Measurements from ENCODE around the gene POLQ.
"Not testable (repeated sequence)": the region's sequence is repeated elsewhere in the genome, so short reads cannot be mapped to it uniquely, and the experiment has no call there.

The POLQ gene

DNA sequence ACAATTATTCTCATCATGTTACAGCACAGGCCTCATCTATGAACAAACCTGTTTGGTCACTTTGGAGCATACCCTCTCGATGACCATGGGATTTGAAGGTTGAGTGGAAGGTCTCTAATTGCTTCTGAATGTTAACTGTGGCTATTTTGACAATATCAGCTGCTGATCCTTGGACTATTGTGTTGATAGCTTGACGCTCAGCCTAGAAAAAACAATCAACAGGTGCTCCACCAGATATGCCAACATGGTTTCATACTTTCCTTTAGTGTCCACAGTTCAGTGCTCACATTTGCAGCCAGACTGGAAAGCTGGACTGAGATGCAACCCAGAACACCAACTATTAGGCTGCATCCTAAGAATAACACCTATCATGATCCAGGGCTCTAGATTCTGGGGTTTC, 109.7 kb downstream of the POLQ start:
- H3K4me3 Mint-ChIP-seq = no peak overlapping the region
- no peak for DNase-seq (ENCODE audit: low spot score)
- H3K27me3 Mint-ChIP-seq (ENCODE audit: low read depth) = no peaks in the 10 kb centered on the region
- H3K36me3 Mint-ChIP-seq (ENCODE audit: low read depth) = peaks cover 22% of the 10 kb centered on the region
- H3K27ac Mint-ChIP-seq = no peak overlapping the region
- peaks cover 18% of the 10 kb centered on the region for H3K4me1 Mint-ChIP-seq (ENCODE audit: low read depth)
- H3K9me3 Mint-ChIP-seq = no peaks in the 10 kb centered on the region

DNA sequence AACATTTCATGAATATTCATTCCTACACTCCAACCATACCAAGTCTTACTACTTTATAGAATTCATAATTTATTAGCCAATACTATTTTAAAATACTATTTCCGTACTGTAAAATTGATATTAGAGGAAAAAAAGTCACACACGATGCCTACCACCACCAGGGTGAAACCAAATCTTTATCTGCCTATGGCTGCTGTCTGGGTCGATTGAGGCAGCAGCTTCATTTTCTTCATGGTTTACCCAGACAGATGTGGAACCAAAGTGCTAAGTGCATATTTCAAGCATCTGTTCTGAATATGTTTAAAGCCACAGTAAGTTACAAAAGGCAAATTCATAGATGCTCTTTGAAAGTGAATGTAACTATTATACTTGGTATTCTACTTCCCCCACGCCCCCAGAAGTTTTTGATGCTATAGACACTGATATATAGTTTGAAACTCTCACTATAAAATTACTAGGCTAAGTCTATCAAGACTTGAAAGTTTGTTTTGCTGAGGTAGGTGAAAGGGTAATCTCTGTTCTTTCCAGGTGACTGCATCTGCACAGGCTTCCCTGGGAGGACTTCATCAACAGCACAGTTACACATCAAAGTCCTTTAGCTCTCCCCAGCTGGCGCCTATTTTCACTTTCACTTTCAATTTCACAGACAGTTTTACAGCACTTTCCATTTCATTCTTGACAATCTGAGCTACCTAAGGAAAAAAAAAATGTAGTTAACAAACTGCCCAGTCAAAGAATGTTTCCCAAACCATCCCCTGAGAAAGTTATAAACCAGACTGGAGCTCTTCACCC, 113.9 kb downstream of the POLQ start:
- Mint-ChIP-seq H3K9me3 (no peaks in the 10 kb centered on the region), H3K36me3 (ENCODE audit: low read depth) (peaks cover 43% of the 10 kb centered on the region), H3K27me3 (ENCODE audit: low read depth) (no peaks in the 10 kb centered on the region), H3K4me3 (peak overlapping the region; percentile 64), H3K4me1 (ENCODE audit: low read depth) (peaks cover 18% of the 10 kb centered on the region), H3K27ac (peak overlapping the region; percentile 67)
- peak; percentile 50 for DNase-seq (ENCODE audit: low spot score)

DNA sequence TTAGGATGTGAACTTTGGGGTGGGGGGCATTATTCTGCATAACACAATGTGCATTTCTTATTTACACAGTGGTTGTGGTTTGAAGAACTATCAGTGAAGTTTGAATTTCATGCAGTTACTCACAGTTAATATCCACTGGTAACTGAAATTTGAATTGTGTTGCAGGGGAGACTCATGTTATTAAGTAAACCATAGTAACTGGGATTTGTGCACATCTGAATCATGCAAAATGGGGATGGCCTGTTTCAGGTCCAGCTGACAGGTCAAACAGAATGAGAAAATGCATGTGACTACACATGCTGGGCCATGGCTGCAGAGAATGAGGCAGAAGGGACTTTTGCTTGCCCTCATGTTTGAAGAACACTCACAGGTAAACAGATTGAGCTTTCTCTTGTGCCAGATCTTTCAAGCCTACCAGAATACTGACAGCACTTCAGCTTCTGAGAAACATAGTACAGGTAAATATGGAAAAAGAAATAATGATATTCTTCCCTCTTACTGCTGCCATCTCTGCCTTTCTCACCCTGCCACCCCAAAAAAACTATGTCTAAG, 115.0 kb downstream of the POLQ start:
- H3K27me3 Mint-ChIP-seq (ENCODE audit: low read depth) = no peaks in the 10 kb centered on the region
- H3K36me3 Mint-ChIP-seq (ENCODE audit: low read depth) = peaks cover 44% of the 10 kb centered on the region
- peaks cover 18% of the 10 kb centered on the region for H3K4me1 Mint-ChIP-seq (ENCODE audit: low read depth)
- no peaks in the 10 kb centered on the region for H3K9me3 Mint-ChIP-seq
- no peak overlapping the region for H3K4me3 Mint-ChIP-seq
- no peak overlapping the region for H3K27ac Mint-ChIP-seq
- no peak for DNase-seq (ENCODE audit: low spot score)

DNA sequence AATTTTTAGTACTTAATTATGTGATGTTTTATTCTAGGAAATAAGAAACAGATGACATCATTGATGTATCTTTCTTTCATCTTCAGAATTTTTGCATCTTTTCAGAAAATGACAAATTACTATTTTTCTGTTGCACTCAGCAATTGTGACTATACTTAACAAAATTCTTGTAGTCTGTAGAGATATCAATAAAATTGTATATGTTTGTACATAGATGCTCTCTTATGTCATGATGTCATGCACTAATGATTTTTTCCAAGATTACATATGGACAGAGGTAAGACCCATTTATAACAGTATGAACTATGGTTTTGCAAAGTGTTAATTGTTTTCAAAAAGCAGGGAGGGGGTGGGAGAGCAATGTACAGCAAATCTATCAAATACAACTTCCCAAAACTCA, 121.2 kb downstream of the POLQ start:
- no peak for DNase-seq (ENCODE audit: low spot score)
- Mint-ChIP-seq H3K36me3 (ENCODE audit: low read depth) (peaks cover 26% of the 10 kb centered on the region), H3K27me3 (ENCODE audit: low read depth) (no peaks in the 10 kb centered on the region), H3K27ac (no peak overlapping the region), H3K4me3 (no peak overlapping the region), H3K9me3 (no peaks in the 10 kb centered on the region), H3K4me1 (ENCODE audit: low read depth) (no peaks in the 10 kb centered on the region)

DNA sequence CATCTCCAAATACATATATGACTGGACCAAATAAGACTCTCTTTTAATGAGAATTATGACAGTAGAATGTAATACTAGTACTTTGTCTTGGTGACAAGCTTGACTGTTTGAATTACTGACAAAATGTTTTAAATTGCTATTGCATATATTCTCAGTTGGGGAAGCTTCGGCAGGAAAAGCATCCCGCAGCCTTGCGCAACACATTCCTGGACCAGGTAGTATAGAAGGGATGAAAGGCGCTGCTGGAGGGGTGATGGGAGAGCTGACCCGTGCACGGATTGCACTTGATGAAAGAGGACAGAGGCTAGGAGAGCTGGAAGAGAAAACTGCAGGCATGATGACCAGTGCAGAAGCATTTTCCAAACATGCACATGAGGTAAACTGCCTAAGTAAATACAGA, 127.6 kb downstream of the POLQ start:
- no peaks in the 10 kb centered on the region for H3K9me3 Mint-ChIP-seq
- peaks cover 7% of the 10 kb centered on the region for H3K36me3 Mint-ChIP-seq (ENCODE audit: low read depth)
- H3K27ac Mint-ChIP-seq = no peak overlapping the region
- no peak for DNase-seq (ENCODE audit: low spot score)
- no peaks in the 10 kb centered on the region for H3K4me1 Mint-ChIP-seq (ENCODE audit: low read depth)
- H3K27me3 Mint-ChIP-seq (ENCODE audit: low read depth) = no peaks in the 10 kb centered on the region
- no peak overlapping the region for H3K4me3 Mint-ChIP-seq

DNA sequence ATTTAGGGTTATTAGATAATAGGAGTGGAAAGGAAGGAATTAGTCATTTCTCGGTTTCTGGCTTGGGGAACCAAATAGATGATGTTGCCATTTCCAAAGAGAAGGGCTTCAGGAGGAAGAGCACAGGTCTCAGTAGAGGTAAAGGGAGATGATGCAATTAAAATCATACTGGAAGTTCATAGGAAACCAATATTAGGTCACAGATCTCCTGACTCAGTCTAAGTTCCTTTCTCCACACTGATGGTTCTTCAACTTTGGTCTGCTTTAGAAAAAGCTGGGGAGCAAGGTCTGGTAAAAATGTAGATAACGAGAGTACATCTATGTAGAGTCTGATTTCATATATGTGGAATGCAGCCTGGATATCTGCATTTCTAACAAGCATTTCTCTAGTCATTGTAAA, 130.9 kb downstream of the POLQ start:
- H3K4me3 Mint-ChIP-seq = no peak overlapping the region
- no peaks in the 10 kb centered on the region for H3K9me3 Mint-ChIP-seq
- H3K27me3 Mint-ChIP-seq (ENCODE audit: low read depth) = no peaks in the 10 kb centered on the region
- DNase-seq (ENCODE audit: low spot score) = no peak
- H3K4me1 Mint-ChIP-seq (ENCODE audit: low read depth) = peaks cover 3% of the 10 kb centered on the region
- no peak overlapping the region for H3K27ac Mint-ChIP-seq
- H3K36me3 Mint-ChIP-seq (ENCODE audit: low read depth) = peaks cover 2% of the 10 kb centered on the region

DNA sequence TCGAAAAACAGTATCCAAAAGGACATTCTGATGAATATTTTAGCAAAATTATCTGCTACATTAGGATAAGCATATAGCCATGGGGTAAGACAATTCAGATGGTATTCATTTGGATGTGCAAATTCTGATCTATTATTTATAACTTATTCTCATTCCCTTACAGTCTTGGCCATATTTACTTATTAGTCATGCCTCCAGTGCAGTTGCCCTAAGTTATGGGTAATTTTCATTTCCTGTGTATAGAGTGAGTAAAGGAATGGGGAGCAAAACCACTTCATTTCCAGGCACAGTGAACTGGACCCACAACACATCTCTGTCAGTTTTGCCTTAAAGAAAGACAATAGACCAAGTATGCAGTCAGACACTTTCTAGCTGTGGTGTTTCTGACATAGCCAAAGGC, 134.3 kb downstream of the POLQ start:
- Mint-ChIP-seq H3K9me3 (no peaks in the 10 kb centered on the region), H3K4me1 (ENCODE audit: low read depth) (peaks cover 5% of the 10 kb centered on the region), H3K36me3 (ENCODE audit: low read depth) (no peaks in the 10 kb centered on the region), H3K27me3 (ENCODE audit: low read depth) (no peaks in the 10 kb centered on the region), H3K27ac (no peak overlapping the region), H3K4me3 (no peak overlapping the region)
- DNase-seq (ENCODE audit: low spot score) = no peak

DNA sequence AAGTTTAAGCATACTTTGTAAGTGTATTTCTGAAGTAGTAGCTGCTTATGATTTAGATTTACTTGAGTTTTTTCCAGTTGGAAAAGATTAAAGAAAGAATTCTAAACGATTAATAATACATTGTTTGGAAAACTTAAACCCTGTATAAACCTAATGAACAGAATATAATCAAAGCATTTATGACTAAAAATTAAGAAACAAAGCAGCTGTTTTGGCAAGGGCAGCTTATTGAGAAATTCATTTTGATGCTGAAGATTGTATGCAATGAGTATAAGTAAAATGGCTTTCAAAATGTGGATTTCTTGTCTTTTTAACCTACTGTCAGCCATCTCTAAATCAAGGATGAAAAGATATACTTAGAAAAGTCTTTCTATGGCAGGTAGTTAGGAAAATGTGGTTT, 140.2 kb downstream of the POLQ start:
- H3K4me1 Mint-ChIP-seq (ENCODE audit: low read depth) = peaks cover 5% of the 10 kb centered on the region
- no peak for DNase-seq (ENCODE audit: low spot score)
- no peak overlapping the region for H3K4me3 Mint-ChIP-seq
- peaks cover 2% of the 10 kb centered on the region for H3K27me3 Mint-ChIP-seq (ENCODE audit: low read depth)
- H3K9me3 Mint-ChIP-seq = no peaks in the 10 kb centered on the region
- H3K36me3 Mint-ChIP-seq (ENCODE audit: low read depth) = no peaks in the 10 kb centered on the region
- no peak overlapping the region for H3K27ac Mint-ChIP-seq

DNA sequence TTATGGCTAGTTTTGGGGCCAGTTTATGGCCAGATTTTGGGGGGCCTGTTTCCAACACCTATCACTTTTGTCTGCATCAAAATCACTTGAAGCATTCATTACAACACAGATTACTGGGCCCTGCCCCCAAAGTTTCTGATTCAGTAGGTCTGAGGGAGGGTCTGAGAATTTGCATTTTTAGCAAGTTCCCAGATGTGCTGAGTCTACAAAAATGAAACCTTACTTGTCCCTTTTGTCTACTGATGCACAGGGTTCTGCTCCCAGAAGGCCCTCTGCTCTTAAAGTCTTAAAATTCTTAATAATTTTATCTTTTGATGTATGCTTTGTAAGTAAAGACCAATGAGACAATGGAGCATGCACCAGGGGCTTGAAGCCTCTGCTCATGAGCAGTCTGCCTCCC, 146.0 kb downstream of the POLQ start:
- Mint-ChIP-seq H3K4me3 (no peak overlapping the region), H3K27ac (no peak overlapping the region), H3K27me3 (ENCODE audit: low read depth) (peaks cover under 1% of the 10 kb centered on the region), H3K9me3 (no peaks in the 10 kb centered on the region), H3K36me3 (ENCODE audit: low read depth) (no peaks in the 10 kb centered on the region), H3K4me1 (ENCODE audit: low read depth) (no peaks in the 10 kb centered on the region)
- DNase-seq (ENCODE audit: low spot score) = no peak

DNA sequence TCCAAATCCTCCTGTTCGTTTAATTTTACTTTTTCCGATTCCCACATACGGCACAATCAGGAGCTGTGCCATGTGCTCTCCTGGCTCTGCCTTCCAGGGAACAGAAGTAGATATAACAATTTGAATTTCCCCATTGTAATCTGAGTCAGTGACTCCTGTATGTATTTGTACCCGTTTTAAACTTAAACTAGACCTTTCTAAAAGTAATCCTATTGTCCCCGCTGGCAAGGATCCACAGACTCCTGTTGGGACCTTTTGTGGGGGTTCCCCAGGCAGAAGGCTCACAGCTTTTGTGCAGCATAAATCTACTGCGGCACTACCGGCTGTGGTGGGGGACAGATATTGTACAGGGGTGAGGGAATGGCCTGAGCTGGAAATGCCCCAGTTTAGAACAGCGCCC, 147.7 kb downstream of the POLQ start:
- not testable (repeated sequence) for H3K4me1 Mint-ChIP-seq (ENCODE audit: low read depth); H3K27me3 Mint-ChIP-seq (ENCODE audit: low read depth); H3K4me3 Mint-ChIP-seq; H3K36me3 Mint-ChIP-seq (ENCODE audit: low read depth); DNase-seq (ENCODE audit: low spot score); H3K27ac Mint-ChIP-seq; H3K9me3 Mint-ChIP-seq

DNA sequence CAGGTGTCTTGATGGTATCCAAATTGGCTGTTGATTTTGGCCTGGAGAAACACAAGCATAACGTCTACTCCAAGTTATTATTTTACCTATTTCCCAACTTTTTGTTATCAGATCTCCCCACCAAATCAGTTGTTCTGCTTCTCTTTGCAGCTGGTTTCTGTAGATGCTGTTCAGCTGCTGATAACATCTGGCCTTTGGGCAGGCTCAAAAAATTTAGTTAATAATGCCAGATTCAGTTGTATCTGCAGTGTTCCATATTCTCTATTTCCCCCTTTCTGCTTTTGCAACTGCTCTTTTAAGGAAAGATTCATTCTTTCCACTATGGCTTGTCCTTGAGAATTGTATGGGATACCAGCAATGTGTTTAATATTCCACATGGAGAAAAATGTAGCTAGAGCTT, 149.8 kb downstream of the POLQ start:
- H3K9me3 Mint-ChIP-seq; H3K27me3 Mint-ChIP-seq (ENCODE audit: low read depth); DNase-seq (ENCODE audit: low spot score); H3K36me3 Mint-ChIP-seq (ENCODE audit: low read depth); H3K4me3 Mint-ChIP-seq; H3K27ac Mint-ChIP-seq; H3K4me1 Mint-ChIP-seq (ENCODE audit: low read depth): not testable (repeated sequence)

DNA sequence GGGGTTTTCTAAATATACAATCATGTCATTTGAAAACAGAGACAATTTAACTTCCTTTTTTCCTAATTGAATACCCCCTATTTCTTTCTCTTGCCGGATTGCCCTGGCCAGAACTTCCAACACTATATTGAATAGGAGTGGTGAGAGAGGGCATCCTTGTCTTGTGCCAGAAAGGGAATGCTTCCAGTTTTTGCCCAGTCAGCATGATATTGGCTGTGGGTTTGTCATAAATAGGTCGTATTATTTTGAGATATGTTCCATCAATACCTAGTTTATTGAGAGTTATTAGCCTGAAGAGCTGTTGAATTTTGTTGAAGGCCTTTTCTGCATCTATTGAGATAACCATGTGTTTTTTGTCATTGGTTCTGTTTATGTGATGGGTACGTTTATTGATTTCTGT, 157.5 kb downstream of the POLQ start:
- DNase-seq (ENCODE audit: low spot score); H3K9me3 Mint-ChIP-seq; H3K36me3 Mint-ChIP-seq (ENCODE audit: low read depth); H3K4me3 Mint-ChIP-seq; H3K27ac Mint-ChIP-seq; H3K27me3 Mint-ChIP-seq (ENCODE audit: low read depth); H3K4me1 Mint-ChIP-seq (ENCODE audit: low read depth): not testable (repeated sequence)

All from T-helper 2 cell treated with Interferon-gamma antibody and Interleukin-4, amounts not matched to agents 5 μg/mL and 100 μg/mL, for 36 hours (primary cell).